HG02970 (cell line): ENCODE data around the gene OR1L8.

Source experiments
- ATAC-seq: cut with Tn5 transposase; IDR thresholded peaks from one replicate; pipeline ENCODE4 v1.9.1; 2021; ENCODE audit warnings: mild to moderate bottlenecking, moderate library complexity, moderate number of reproducible peaks; ENCODE audit not compliant: unreplicated experiment, low FRiP score

The OR1L8 gene

GRCh38 chr9:122518841-122519240, 64.3 kb downstream of the OR1L8 start, which contains the start of gene OR1J4:
OR1J4 (plus strand) TSS chr9:122519141; CDS start chr9:122519141, 0 bp downstream.
- no peak for ATAC-seq

GRCh38 chr9:122518226-122518625, 65.0 kb downstream of the OR1L8 start:
- ATAC-seq, result no peak
